22Rv1 (cell line): Measurements from ENCODE around the gene COLEC12.

Experiments
- CTCF ChIP-seq: fragments of 450-650 bp; IDR thresholded peaks from 2 replicates; pipeline ENCODE4 v1.5.1; 2017; ENCODE audit warnings: mild to moderate bottlenecking
- ZFX ChIP-seq: fragments of 450-650 bp; IDR thresholded peaks from 2 replicates; pipeline ENCODE4 v1.6.1; 2017; ENCODE audit warnings: antibody characterized with exemption, borderline replicate concordance

- no peak for TF ChIP-seq CTCF
- no peak for TF ChIP-seq ZFX
Observed at GRCh38 chr18:303607-304006, 196.9 kb downstream of the COLEC12 start.
